NCI-H748 treated with DMSO at 0.1 percent for 48 hours (cell line): ENCODE data around the gene IFT81.
"Not testable (repeated sequence)": the region's sequence is repeated elsewhere in the genome, so short reads cannot be mapped to it uniquely, and the experiment has no call there.

Experiments
- DNase-seq: peaks from one replicate; lab custom pipeline; 2025; lab: John Stamatoyannopoulos, UW

IFT81 gene

GRCh38 chr12:110200124-110200417 is 75.9 kb downstream of the IFT81 start:
- no peak for DNase-seq

GRCh38 chr12:110201995-110202394 is 77.8 kb downstream of the IFT81 start:
- no peak for DNase-seq

GRCh38 chr12:110203546-110203945 is 79.4 kb downstream of the IFT81 start:
- DNase-seq: no peak

GRCh38 chr12:110205931-110206330 is 81.8 kb downstream of the IFT81 start:
- no peak for DNase-seq

GRCh38 chr12:110211639-110212536 is 87.7 kb downstream of the IFT81 start:
- DNase-seq: not testable (repeated sequence)

GRCh38 chr12:110217996-110218674 is 94.0 kb downstream of the IFT81 start:
- no peak for DNase-seq

- DNase-seq: no peak
Measured at GRCh38 chr12:110222027-110222426, 97.9 kb downstream of the IFT81 start.

GRCh38 chr12:110222433-110222832 is 98.3 kb downstream of the IFT81 start:
- DNase-seq: no peak

GRCh38 chr12:110223777-110224378 is 99.7 kb downstream of the IFT81 start:
- no peak for DNase-seq

- DNase-seq: no peak
Measured at GRCh38 chr12:110224379-110225304, 100.5 kb downstream of the IFT81 start.

GRCh38 chr12:110227138-110227537 is 103.0 kb downstream of the IFT81 start:
- DNase-seq: no peak

- DNase-seq: not testable (repeated sequence)
Measured at GRCh38 chr12:110228348-110228747, 104.2 kb downstream of the IFT81 start.

GRCh38 chr12:110228756-110229155 is 104.6 kb downstream of the IFT81 start:
- DNase-seq: no peak

GRCh38 chr12:110229409-110229808 is 105.3 kb downstream of the IFT81 start:
- no peak for DNase-seq

- no peak for DNase-seq
Measured at GRCh38 chr12:110230655-110231054, 106.5 kb downstream of the IFT81 start.

- DNase-seq: no peak
Measured at GRCh38 chr12:110233212-110233903, 109.2 kb downstream of the IFT81 start.

- no peak for DNase-seq
Measured at GRCh38 chr12:110234331-110234751, 110.2 kb downstream of the IFT81 start.

GRCh38 chr12:110234755-110235154 is 110.6 kb downstream of the IFT81 start:
- no peak for DNase-seq

- no peak for DNase-seq
Measured at GRCh38 chr12:110235383-110235782, 111.2 kb downstream of the IFT81 start.

GRCh38 chr12:110243227-110243626 is 119.1 kb downstream of the IFT81 start:
- no peak for DNase-seq

- no peak for DNase-seq
Measured at GRCh38 chr12:110244372-110244771, 120.2 kb downstream of the IFT81 start.
